ENCODE results near the gene PHF3.

PHF3 gene

DNA sequence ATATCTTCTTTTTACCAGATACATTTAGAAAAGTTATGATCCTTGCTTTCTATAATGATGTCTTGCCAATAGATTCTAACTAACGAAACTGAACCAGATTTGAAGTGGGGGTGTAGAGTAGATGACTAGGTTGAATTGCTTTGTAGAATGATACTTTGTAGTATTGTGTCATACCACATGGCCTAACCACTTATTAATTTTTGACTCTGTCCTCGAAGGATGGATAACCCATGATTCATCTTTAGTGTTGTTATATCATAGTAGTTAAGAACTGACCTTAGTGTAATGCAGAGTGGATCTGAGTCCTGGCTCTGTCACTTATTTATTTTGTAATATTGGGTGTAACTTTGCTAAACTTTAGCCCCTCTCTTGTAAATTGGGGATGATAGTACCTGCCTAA, 4.5 kb downstream of the PHF3 start:
- no peak for DNase-seq (ENCODE audit: extremely low read depth, insufficient read length)
- no peaks in the 10 kb centered on the region for H3K27me3 ChIP-seq (replicated peaks; ENCODE audit: control insufficient read depth, insufficient read depth, low read length)
- TF ChIP-seq, protein P1, sequence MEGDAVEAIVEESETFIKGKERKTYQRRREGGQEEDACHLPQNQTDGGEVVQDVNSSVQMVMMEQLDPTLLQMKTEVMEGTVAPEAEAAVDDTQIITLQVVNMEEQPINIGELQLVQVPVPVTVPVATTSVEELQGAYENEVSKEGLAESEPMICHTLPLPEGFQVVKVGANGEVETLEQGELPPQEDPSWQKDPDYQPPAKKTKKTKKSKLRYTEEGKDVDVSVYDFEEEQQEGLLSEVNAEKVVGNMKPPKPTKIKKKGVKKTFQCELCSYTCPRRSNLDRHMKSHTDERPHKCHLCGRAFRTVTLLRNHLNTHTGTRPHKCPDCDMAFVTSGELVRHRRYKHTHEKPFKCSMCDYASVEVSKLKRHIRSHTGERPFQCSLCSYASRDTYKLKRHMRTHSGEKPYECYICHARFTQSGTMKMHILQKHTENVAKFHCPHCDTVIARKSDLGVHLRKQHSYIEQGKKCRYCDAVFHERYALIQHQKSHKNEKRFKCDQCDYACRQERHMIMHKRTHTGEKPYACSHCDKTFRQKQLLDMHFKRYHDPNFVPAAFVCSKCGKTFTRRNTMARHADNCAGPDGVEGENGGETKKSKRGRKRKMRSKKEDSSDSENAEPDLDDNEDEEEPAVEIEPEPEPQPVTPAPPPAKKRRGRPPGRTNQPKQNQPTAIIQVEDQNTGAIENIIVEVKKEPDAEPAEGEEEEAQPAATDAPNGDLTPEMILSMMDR (IDR thresholded peaks at IDR 0.05; ENCODE audit: insufficient read depth, low read length, poor library complexity, severe bottlenecking), result no peak
- no peaks in the 10 kb centered on the region; the same call in 1 of the 2 replicates for H3K36me3 ChIP-seq (ENCODE audit: control insufficient read depth, insufficient read depth, low read length)
- no peak overlapping the region for H3K4me3 ChIP-seq (replicated peaks; ENCODE audit: low read depth, low read length)

DNA sequence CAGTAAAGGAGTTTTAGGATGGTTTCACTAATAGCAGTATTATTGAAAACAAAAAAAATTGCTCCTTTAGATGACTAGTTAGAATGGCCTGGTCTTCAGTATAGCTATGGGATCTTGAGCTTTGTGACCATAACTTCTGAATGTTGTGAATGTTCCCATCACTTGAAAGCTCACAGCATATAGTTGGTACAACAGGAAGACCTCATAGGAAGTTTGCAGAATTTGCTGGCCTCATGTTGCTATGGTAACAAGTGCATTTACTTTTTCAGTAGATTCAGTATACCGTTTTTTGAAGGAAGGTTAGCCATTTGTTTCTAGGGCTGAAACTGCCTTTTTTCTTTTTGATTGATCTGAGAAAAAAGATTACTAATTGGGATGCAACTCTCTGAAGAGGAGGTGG, 8.3 kb downstream of the PHF3 start:
- Histone ChIP-seq H3K27me3 (replicated peaks; ENCODE audit: control insufficient read depth, insufficient read depth, low read length) (no peaks in the 10 kb centered on the region), H3K36me3 (ENCODE audit: control insufficient read depth, insufficient read depth, low read length) (no peaks in the 10 kb centered on the region; the same call in 1 of the 2 replicates), H3K4me3 (replicated peaks; ENCODE audit: low read depth, low read length) (no peak overlapping the region)
- TF ChIP-seq, protein P1 (IDR thresholded peaks at IDR 0.05; ENCODE audit: insufficient read depth, low read length, poor library complexity, severe bottlenecking), result no peak
- DNase-seq (ENCODE audit: extremely low read depth, insufficient read length), result no peak

DNA sequence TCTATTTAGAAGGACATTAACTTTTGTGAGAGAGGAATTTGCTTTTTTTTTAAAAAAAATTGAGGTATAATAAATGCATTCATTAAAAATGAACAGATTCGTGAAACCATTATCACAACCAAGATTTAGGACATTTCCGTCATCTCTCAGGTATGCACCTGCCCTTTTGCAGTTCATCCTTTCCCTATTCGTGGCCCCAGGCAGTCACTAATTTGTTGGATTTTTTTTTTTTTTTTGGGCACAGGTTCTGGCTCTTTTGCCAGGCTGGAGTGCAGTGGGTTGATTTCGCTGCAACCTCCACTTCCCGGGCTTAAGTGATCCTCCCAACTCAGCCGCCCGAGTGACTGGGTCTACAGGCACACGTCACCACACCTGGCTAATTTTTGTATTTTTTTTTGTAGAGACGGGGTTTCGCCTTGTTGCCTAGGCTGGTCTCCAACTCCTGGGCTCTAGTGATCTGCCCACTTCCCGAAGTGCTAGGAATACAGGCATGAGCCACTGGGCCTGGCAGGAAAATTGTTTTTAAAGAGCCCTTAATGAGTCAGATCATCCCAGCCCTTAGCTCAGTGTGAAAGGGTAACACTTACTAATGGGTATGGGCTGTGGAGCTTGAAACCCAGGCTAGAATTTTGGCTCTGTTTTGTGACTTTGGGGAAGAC, 9.2 kb downstream of the PHF3 start:
- Histone ChIP-seq H3K27me3 (replicated peaks; ENCODE audit: control insufficient read depth, insufficient read depth, low read length) (no peaks in the 10 kb centered on the region), H3K4me3 (replicated peaks; ENCODE audit: low read depth, low read length) (no peak overlapping the region), H3K36me3 (ENCODE audit: control insufficient read depth, insufficient read depth, low read length) (no peaks in the 10 kb centered on the region; the same call in 1 of the 2 replicates)
- DNase-seq (ENCODE audit: extremely low read depth, insufficient read length), result no peak
- TF ChIP-seq, protein P1 (IDR thresholded peaks at IDR 0.05; ENCODE audit: insufficient read depth, low read length, poor library complexity, severe bottlenecking), result no peak

DNA sequence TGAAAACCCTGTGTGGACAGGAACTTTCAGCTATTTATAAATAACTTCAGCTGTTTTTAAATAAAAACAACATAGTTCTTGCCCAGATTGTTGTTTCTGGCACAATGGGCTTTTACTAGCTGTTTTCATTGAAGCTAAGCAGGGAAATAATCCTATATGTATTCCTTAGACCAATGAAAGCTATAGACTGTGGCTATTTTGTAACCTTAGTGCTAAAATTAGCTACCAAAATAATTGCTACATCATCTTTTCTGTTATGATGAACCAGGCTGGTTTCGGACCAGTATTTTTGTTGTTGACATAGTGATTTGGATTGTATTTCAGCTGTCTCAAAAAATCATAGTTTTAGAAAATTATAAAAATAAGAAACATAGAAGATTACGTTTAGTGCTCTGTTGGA, 13.7 kb downstream of the PHF3 start:
- Histone ChIP-seq H3K4me3 (replicated peaks; ENCODE audit: low read depth, low read length) (no peak overlapping the region), H3K27me3 (replicated peaks; ENCODE audit: control insufficient read depth, insufficient read depth, low read length) (no peaks in the 10 kb centered on the region), H3K36me3 (ENCODE audit: control insufficient read depth, insufficient read depth, low read length) (no peaks in the 10 kb centered on the region; the same call in 1 of the 2 replicates)
- DNase-seq (ENCODE audit: extremely low read depth, insufficient read length), result no peak
- TF ChIP-seq, protein P1 (IDR thresholded peaks at IDR 0.05; ENCODE audit: insufficient read depth, low read length, poor library complexity, severe bottlenecking), result no peak

DNA sequence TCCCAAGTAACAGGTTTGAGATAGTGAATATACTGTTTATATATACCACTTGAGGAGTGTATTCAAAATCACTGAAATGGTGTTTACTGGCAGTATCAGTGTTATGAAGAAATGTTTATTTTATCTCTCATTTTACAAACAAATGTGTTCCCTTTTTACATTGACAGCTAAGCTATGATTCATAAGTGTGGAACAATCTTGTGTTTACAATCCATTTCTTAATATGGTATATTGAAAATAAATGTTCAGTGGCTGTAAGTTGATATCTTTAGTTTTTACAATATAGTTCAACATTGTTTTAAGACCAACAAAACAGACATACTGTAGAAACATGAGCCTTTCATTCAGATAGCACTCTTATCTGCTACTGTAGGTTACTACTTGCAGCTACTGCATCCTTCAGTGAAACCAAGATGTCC, 14.3 kb downstream of the PHF3 start:
- H3K36me3 ChIP-seq (ENCODE audit: control insufficient read depth, insufficient read depth, low read length), result no peaks in the 10 kb centered on the region; the same call in 1 of the 2 replicates
- DNase-seq (ENCODE audit: extremely low read depth, insufficient read length), result no peak

More for the DNA sequence above, 14.3 kb downstream of the PHF3 start:
- TF ChIP-seq, protein P1 (IDR thresholded peaks at IDR 0.05; ENCODE audit: insufficient read depth, low read length, poor library complexity, severe bottlenecking), result no peak
- H3K4me3 ChIP-seq (replicated peaks; ENCODE audit: low read depth, low read length), result no peak overlapping the region
- no peaks in the 10 kb centered on the region for H3K27me3 ChIP-seq (replicated peaks; ENCODE audit: control insufficient read depth, insufficient read depth, low read length)

Measured in GM06990 (cell line).